NCI-H2029 treated with DMSO at 0.1 percent for 48 hours (cell line): ENCODE measurements around the gene ECE1.

Source experiments
- DNase-seq: peaks from one replicate; lab custom pipeline; 2025; lab: John Stamatoyannopoulos, UW

Gene ECE1

DNA sequence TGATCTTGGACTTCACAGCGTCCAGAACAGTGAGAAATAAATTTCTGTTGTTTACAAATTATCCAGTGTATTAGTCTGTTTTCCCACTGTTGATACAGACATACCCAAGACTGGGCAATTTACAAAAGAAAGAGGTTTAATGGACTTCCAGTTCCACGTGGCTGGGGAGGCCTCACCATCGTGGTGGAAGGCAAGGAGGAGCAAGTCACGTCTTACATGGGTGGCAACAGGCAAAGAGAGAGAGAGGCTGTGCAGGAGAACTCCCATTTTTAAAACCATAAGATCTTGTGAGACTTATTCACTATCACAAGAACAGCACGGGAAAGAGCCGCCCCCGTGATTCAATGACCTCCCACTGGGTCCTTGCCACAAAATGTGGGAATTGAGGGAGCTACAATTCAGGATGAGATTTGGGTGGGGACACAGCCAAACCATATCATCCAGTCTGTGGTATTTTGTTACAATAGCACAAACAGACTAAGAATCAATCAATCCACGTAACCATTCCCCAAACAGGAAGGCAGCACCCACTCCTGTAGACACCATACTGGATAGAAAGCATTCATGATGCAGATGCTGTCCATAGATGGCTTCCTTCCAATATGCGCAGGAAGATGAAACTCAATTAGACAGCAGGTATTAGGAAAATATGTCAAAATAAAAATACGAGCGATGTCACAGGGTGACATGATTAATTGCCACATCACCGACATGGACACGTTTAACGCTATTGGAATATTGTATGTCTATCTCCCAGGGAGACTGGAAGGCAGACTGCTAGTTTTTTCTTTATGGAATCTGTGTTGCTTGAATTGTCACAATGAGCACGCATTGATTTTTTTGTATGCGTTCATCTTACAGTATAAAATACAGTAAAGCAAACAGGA, 22.8 kb downstream of the ECE1 start:
- no peak for DNase-seq

DNA sequence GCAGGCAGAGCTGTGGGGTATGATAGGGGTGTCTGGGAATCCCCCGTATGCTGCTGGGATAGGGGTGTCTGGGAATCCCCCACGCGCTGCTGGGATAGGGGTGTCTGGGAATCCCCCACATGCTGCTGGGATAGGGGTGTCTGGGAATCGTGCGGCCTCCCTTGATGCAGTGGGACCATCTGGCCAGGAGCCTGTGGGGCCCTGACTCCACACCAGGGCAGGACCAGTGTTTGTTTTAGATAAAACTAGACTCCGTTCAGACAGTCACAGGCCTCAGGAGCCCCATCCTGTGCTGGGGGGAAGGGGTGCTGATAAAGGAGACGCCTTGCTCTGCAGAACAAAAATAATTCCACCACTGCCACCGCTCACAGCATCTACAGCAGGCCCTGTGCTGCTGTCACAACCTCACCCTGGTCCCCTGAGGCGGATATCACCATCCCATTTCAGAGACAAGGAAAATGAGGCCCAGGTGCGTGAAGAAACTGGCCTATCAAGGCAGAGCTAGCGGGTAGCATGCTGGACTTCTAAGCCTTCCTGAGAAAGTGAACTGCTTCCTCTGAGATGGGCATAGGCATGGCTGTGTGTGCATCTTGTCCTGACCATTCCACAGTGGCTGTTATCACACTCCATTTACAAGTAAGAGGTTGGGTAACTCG, 24.0 kb downstream of the ECE1 start:
- no peak for DNase-seq

DNA sequence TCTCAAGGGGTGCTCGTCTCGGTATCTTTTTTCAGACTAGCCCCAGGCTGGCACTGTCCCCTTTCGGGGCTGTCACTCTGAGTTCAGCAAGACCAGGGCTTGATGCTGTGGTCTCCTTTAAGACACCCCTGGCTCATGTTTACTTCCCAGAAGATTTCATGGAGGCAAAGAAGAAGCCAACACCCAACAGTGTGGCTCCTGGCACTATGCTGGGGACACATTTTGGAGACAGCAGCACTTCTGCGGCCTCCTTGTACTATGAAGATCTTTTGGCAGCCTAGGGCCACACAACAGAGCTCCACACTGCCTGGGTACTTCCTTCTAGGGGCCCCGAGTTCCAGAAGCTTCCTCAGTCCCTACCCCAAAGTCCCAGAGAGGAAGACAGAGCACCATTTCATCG, 24.6 kb downstream of the ECE1 start:
- DNase-seq: no peak

DNA sequence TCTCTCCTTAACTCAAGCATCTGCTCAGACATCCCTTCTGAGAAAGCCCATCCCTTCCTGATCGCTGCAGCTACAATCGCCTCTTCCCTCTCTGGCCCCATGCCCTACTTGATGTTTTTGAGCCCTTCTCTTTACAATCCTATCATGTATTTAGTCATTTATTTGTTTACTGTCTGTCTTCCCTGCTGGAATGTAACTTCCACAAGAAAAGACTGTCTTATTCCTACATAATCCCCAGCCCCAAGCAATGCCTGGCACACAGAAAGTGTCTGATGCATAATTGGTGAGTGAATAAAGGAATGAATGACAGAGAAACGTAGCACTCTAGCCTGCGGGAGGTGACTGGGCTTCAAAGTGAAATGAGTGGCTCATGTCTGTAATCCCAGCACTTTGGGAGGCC, 25.4 kb downstream of the ECE1 start:
- no peak for DNase-seq

DNA sequence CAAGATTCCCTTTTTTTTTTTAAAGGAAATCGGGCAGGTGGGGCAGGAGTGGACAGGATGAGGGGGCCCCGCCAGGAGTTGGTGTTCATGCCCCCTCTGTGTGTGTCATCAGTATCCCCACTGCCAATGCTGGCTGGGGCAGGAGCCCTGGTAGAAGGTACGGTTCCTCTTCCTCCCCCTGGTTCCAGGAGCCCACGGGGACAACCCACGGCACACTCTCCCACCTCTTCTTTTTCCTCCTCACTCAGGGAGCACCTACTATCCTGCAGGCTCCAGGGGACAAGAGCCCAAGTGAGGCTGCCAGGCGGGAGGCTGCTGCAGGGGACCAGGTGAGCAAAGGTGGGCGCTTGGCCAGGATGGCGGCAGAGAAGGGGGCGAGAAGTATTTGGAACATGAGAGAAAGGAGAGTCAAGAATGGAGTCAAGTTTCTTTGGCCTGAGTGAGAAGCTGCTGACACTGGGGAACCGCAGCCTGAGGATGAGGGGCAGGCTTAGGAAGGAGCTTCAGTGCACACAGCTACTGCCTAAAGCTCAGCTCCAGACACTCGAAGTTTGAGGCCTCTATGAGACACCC, 26.5 kb downstream of the ECE1 start:
- no peak for DNase-seq

DNA sequence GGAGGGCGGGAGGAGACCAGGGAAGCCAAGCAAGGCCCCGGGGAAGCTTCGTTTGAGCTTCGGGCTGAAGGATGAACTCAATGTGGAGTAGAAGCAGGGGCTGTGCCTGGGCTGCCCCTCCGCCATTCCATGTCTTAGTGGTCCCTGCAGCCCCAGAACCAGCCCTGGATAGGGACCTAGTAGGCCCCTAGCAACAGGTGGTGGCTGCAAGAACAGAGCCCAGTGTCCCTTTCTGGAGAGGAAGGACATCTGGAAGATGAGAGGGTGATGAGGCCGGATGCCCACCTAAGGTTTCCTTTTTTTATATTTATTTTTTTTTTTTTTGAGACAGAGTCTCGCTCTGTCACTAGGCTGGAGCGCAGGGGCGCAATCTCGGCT, 27.2 kb downstream of the ECE1 start:
- no peak for DNase-seq

DNA sequence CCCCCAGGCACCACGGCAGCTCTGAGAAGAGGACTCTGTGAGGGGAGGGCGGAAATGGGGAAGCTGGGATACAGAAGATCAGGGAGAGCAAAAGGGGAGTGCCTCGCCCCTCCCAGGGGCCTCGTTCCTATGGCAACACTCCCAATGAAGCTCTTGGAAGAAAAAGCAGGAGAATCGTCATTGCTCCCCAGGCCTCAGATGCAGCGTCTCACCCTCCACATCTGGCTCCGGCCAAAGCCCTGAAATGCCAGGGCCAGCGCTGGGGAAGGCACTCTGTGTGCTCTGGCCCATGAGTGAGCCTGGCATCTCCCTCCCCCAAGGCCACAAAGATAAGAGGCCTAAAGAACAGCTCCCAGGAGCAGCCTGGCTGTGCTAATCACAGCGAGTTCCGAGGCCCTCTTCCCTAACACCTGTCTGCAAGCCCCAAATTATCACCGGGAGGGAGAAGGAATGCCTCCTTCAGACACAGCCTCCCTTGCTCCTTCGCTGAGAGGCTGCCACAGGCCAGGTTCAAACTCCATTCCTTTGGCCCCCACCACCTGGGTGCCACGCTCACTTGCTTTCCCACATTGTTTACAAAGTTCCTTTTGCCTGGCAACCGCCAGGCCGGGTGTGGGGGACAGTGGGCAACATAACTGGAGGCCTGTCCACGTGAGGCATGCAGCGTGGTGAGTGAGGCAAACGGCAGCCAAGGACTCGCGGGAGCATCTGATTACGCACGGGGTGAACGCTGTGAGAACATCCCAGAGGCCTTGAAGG, 27.8 kb downstream of the ECE1 start:
- no peak for DNase-seq

DNA sequence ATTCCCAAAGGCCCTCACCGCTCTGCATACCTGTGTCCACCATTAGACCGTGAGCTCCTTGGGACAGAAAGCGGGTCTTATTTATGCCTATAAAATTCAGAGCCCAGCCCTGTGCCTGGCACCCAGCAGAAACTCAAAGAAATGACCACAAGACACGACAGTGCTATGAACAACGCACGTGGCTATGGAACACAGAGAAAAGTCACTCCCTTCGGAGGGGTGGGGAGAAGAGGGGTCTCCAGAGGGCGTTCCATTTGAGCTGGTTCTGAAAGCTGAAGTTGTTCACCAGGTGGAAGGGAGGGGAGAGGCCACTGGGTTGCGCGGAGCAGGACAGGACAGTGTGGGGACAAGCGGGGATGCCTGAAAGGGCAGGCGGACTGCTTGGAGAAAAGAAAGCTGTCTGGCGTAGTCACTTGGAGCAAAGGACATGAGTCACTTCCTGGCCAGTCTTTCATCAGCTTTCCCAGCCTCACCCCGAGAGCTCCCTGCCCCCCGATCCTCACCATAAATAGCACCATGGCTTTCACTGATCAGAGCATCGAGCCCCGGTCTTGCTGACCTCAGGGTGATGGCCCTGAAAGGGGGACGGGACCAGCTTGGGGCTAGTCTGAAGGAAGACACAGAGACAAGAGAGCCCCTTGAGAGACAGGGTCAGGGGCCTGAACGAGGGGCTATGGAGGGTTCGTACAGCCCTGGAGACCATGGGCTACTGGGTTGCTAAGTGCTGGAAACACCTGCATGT, 28.5 kb downstream of the ECE1 start:
- no peak for DNase-seq

DNA sequence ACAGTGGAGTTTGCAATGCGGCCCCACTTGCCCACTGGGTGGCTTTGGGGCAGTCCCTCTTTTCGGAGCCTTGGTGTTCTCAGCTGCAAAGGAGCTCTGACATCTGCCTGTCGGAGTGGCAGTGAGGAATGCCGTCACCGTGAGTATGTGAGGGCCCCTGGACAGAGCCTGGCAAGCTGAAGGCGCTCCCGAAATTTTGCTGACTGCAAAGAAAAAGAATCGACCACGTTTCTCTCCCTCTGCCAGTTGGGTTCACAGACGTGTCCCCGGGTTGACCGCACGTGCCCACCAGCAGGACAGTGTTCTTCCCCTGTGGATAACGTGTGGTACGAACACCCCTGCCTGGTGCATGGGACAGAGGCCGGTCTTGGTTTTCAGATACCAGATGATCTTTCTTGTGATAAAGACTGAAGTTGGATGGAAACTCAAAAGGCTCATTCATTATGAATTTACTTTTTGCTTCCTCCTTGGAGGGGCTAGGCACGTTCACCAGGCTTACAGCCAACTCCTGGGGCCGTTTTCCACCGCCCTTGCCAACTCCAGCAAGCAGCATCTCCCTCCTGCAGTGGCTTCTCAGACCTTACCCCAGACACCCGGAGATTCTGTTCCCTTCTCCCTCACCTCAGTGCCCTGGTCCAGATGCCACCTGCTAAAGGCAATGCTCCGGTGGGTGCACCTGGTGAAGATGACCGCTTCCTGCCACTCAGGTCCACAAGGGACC, 29.7 kb downstream of the ECE1 start:
- DNase-seq: no peak

DNA sequence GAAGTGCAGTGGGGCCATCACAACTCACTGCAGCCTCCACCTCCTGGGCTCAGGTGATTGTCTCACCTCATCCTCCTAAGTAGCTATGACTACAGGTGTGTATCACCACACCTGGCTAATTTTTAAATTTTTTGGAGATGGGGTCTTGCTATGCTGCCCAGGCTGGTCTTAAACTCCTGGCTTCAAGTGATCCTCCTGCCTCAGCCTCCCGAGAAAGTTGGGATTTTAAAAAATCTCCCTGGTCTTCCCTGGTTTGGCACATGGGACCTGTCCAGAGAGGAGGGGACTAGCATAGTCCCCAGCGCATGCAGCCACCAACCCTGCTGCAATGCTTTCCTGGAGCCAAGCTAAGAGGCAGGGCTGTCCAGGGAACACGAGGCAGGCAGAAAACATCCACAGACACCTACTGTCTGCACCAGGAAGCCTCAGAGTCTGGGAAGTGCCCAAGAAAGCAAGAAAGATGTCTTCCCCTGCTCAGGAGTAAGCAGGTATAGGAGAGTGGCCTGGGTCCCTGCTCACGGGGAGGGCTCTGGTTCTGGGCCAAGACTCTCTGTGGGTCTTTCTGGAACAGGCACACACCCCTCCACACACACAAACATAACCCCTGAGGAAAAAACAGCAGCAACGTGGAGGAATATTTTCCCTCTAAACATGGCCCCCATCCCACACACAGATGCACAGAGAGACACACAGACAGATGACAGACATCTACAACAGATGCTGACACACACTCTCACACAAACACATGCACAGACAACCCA, 30.8 kb downstream of the ECE1 start:
- DNase-seq: no peak

DNA sequence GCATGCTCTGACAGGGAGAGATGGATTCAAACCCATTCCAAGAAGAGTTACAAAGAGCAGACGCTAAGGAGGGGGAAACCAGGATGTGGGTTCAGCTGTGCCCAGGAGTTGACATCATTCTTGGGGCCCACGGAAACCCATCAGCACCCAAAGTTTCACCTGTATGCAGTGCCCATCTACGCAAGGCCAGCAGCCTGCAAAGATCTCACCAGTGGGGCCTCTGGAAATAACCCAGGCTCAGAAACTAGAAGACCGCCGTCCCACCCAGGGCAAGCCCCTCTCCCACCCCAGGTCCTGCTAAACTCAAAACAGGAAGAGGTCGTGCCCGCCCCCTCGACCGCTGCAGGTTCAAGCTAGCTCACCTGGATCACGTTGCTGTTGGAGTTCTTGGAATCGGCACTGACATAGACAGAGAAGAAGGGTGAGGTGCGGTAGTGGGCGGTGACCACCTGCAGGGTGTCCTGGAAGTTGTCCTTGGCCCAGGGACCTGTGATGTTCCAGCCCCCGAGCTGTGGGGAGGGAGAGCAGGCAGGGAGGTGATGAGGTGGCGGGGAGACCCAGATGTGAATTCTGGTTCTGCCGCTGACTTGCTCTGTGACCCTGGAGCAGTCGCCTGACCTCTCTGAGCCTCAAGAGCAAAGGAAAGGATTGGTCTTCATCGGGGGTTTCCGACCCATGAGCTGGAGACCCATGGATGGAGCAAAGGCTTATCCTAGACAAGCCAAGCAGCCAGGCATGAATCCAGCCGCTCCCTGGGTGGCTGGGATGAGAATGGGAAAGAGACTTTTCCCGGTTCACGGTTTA, 31.7 kb downstream of the ECE1 start:
- DNase-seq: no peak

DNA sequence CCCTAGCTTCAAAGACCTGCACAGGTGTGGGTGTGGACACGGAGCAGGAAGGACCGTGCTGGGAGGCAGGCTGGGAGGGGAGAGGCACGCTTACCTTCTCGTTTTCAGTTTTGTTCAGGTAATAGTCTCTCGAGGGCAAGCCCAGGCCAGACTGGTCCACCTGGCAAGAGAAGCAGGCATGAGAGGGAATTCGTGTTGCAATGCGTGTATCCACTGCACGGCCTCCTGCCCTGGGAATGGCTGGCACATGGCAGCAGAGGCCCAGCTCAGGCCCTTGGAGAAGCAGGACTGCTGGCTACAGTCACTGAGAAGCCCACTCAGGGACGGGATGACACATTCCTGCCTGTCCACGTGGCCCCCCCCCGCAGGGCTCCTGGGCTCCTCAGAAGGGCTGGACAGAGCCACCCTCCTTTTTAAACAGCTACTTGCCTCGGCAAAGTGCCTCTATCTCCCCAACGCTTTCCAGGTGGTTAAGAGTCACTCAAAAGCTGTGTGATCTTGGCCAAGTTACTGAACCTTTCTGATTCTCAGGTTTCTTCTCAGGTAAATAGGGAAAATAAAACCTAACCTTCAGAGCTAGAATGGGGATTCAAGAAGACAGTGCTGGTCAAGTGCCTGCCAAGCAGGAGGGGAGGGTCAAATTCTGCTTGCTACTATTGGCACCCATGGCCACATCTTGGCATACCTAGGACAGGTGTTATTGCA, 32.7 kb downstream of the ECE1 start:
- DNase-seq: no peak

DNA sequence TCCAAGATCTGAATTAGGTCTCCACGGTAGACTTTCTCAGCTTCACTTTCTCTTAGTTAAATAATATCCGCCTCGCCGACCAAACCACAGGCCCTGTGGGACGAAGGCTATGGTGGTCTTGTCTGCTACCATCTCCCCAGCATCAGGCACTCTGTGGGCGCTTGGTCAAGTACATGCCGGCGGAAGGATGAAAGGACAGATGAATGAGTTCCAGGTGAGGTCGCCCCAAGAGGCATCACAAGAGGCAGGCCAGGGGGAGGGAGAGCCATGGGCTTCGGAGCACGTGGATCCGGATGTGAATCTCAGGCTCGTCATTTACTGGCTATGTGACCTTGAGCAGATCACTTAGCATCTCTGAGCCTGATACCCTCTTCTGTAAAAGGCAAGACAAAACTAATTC, 33.5 kb downstream of the ECE1 start:
- no peak for DNase-seq

DNA sequence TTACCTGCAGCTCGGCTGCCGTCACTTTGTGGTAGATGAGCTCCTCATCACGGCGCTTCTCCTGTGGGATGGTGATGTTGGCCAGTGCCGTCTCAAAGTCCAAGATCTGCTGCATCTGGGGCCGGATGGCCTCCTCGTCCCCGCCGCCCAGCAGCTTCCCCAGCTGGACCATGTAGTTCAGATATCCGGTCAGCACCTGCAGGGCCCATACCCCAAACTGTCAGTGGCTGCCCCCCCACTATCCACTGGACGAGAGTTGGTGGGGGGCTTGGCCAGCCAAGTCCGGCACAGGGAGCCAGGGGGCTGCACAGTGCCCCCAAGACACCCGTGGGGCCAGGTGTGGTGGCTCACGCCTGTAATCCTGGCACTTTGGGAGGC, 34.3 kb downstream of the ECE1 start:
- DNase-seq: no peak

DNA sequence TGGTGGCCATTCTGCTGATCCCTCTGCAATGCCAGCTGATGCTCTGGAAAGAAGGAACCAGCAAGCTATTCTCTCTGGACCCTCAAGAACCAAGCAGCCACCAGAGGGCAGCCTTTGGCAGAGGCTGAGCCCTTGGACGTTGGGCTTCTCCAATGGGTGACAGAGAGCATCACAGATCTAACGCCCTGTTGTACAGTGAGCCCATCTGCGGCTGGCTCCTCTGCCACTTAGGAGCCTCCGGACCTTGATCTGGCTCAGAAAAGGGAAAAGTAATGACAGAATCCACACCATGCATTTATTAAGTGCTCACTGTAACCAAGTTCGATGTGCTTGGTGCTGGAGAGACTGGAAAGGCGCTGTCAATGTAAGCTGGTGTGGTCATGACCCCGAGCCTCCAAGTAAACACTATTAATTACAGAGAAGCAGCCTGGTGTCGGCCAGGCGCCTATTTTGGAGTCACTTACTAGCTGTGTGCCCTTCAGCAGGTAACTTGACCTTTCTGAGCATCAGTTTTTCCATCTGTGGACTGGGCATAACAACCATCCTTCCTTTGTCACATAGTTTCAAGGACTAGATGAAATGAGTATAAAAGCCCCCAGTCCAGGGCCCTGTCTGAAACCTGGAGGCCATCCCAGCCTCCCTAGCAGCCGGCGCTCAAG, 34.9 kb downstream of the ECE1 start:
- DNase-seq: peak; percentile 46

DNA sequence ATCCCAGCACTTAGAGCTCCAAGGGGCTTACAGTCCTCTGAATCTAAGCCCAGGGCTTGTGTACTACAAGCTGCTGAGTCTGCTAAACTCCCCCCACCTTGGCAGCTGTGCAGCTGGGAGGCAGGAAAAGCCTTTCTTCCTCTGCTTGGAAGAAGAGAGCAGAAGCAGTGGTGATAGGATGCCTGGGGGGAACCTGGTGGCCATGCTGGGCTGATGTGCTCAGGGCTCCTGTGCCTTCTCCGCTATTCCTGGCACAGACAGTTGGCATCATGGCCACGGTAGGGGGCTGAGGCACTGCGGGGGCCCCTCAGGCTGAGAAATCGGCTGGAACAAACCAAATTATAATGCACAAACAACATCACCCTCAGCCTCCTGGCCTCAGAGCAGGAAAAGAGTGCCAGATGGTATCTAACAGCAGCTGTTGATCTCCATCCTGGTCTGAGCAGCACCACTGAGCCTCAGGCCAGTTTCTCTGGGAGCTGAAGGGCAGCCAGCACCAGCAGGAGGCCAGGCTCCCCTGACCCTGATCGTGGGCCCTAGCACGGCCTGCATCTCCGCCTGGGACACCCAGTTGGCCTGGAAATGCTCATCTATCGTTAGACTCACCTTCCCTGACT, 35.8 kb downstream of the ECE1 start:
- DNase-seq: no peak

DNA sequence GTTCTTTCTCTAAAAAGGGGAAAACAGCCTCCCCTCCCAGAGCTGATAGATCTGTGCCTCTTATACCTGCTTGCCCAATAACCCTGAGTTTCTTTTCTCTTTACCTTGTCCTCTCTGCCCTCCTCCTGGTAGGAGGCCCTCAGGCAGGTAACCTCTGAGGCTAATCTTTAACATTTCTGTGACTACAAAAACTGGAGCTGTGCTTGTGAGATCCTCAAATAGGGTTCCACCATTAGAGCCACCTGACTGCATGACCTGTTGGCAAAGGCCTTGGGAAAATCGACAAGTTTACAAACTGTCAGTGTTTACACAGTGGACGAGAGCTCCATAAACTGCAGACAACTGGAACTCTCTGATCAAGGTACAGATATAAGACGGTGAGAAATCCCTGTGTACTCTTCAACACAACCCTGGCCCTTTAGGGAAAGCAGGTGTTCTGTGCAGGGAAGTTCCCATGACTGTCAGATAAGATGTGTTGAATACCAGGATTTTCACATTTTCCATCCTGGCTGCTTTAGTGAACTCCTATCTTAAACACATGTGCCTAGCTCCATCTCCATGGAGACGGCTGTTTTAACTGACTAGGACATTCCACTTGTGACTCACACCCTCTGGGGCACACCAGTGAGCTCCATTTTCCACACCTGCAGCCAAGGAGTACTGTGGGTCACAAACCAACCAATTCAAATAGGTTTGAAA, 38.3 kb downstream of the ECE1 start:
- DNase-seq: no peak
